Prostate gland (tissue), 2 donors: Measurements from ENCODE around the gene DNAAF5.

ENCODE experiments used
- CTCF ChIP-seq, 4 experiments: fragments of 200-600 bp in 2 of 4; fragments of 450-650 bp in 2 of 4; sonication (generic) in 2 of 4; IDR thresholded peaks; 1 replicate in 3 of 4; 2 replicates in 1 of 4; pipeline ENCODE4 v1.5.1; 2016 to 2019; ENCODE audit warnings: antibody characterized with exemption in 4 of 4, mild to moderate bottlenecking in 2 of 4, moderate library complexity in 2 of 4
- POLR2A ChIP-seq: fragments of 450-650 bp; IDR thresholded peaks from one replicate; pipeline ENCODE4 v1.6.1; 2016; ENCODE audit warnings: antibody characterized with exemption, mild to moderate bottlenecking
- POLR2AphosphoS5 ChIP-seq: sonication (generic); formaldehyde crosslinking; IDR thresholded peaks from one replicate; pipeline ENCODE4 v1.6.1; 2017; ENCODE audit warnings: antibody characterized with exemption

GRCh38 chr7:820341-820740 lies 93.8 kb downstream of the DNAAF5 start:
- no peak for TF ChIP-seq CTCF (IDR thresholded peaks at IDR 0.05)
- TF ChIP-seq POLR2A, result no peak
- TF ChIP-seq POLR2AphosphoS5, result no peak
